Right atrium auricular region (tissue), 2 donors: Measurements from ENCODE around the gene PAM16. TPM values are rescaled to one million over a fixed set of nuclear protein-coding genes. Genes with fewer than 3 reads are reported as not detected.
A peak's percentile ranks its signal among the peaks of the same experiment; 100 is the strongest.

Experiments
- DNase-seq: peaks from one replicate; pipeline ENCODE4 v3.0.0-alpha.2; 2019; ENCODE audit warnings: low spot score
- H3K27ac ChIP-seq, 2 donors: fragments of 200-600 bp; sonication (generic); 1 replicate in 1 of 2; 2 replicates in 1 of 2; pipeline ENCODE4 v1.5.1; 2016 to 2019
- H3K27me3 ChIP-seq, 2 donors: fragments of 200-600 bp; sonication (generic); one replicate each; pipeline versions ENCODE4 v1.5.1 to v1.6.0; 2017 to 2019
- H3K36me3 ChIP-seq: fragments of 200-600 bp; sonication (generic); one replicate; pipeline ENCODE4 v1.5.1; 2016
- H3K4me1 ChIP-seq, 2 donors: fragments of 200-600 bp; sonication (generic); one replicate each; pipeline versions ENCODE4 v1.5.1 to v1.6.0; 2017 to 2019
- H3K4me3 ChIP-seq, 2 donors: fragments of 200-600 bp; sonication (generic); 1 replicate in 1 of 2; 2 replicates in 1 of 2; pipeline ENCODE4 v1.5.1; 2017 to 2019; ENCODE audit warnings: mild to moderate bottlenecking in 1 of 2, moderate library complexity in 1 of 2
- H3K9me3 ChIP-seq, 2 donors: fragments of 200-600 bp; sonication (generic); one replicate each; pipeline ENCODE4 v1.5.1; 2019
- CTCF ChIP-seq, 2 donors: fragments of 200-600 bp; sonication (generic); IDR thresholded peaks; one replicate each; pipeline ENCODE4 v1.5.1; 2019; ENCODE audit warnings: antibody characterized with exemption in 2 of 2
- total RNA-seq, 2 donors: library from RNA; depleted of rRNA; stranded (reverse); fragments of >200 nt; gene quantifications; one replicate each; pipeline ENCODE4 v1.1.0, GENCODE V29; 2016

PAM16 gene
- total RNA-seq, 2 donors from 2014 or later, result 54.6 to 85.7 TPM

- peak overlapping the region; percentile 89 to 93 for H3K27ac ChIP-seq
- H3K4me1 ChIP-seq, result peaks cover 0 to 80% of the 10 kb centered on the region in 2 donors
- no peak for DNase-seq
- H3K36me3 ChIP-seq, result peaks cover 15% of the 10 kb centered on the region
- H3K4me3 ChIP-seq, result no peak overlapping the region
- TF ChIP-seq CTCF (IDR thresholded peaks at IDR 0.05), result no peak
- no peaks in the 10 kb centered on the region for H3K9me3 ChIP-seq
- H3K27me3 ChIP-seq, result no peaks in the 10 kb centered on the region
Measured at GRCh38 chr16:4376893-4377572, 25.9 kb upstream of the PAM16 start.

- H3K27ac ChIP-seq, result peak overlapping the region; percentile 89 to 93
- H3K4me1 ChIP-seq, result peaks cover 0 to 83% of the 10 kb centered on the region in 2 donors
- DNase-seq, result peak; percentile 92
- H3K27me3 ChIP-seq, result no peaks in the 10 kb centered on the region
- peaks cover 7% of the 10 kb centered on the region for H3K36me3 ChIP-seq
- H3K4me3 ChIP-seq, result peak overlapping the region in 1 of 2 donors; percentile 16
- no peak for TF ChIP-seq CTCF (IDR thresholded peaks at IDR 0.05)
- H3K9me3 ChIP-seq, result no peaks in the 10 kb centered on the region
Measured at GRCh38 chr16:4376126-4376892, 25.2 kb upstream of the PAM16 start.

- peaks cover 0 to 88% of the 10 kb centered on the region in 2 donors for H3K4me1 ChIP-seq
Measured at GRCh38 chr16:4375717-4376116, 24.6 kb upstream of the PAM16 start.

GRCh38 chr16:4373909-4374742, 23.0 kb upstream of the PAM16 start:
- Histone ChIP-seq H3K27me3 (no peaks in the 10 kb centered on the region), H3K36me3 (no peaks in the 10 kb centered on the region), H3K27ac (peak overlapping the region; percentile 89 to 93), H3K9me3 (no peaks in the 10 kb centered on the region), H3K4me1 (peaks cover 0 to 96% of the 10 kb centered on the region in 2 donors), H3K4me3 (peak overlapping the region; percentile 59 to 69)
- DNase-seq, result peak; percentile 89
- no peak for TF ChIP-seq CTCF (IDR thresholded peaks at IDR 0.05)

More at GRCh38 chr16:4375717-4376116, 24.6 kb upstream of the PAM16 start:
- Histone ChIP-seq H3K9me3 (no peaks in the 10 kb centered on the region), H3K27me3 (no peaks in the 10 kb centered on the region), H3K4me3 (peak overlapping the region in 1 of 2 donors; percentile 16), H3K36me3 (peaks cover 1% of the 10 kb centered on the region), H3K27ac (peak overlapping the region; percentile 89 to 93)
- DNase-seq, result no peak
- no peak for TF ChIP-seq CTCF (IDR thresholded peaks at IDR 0.05)

GRCh38 chr16:4373356-4373908, 22.3 kb upstream of the PAM16 start:
- Histone ChIP-seq H3K36me3 (no peaks in the 10 kb centered on the region), H3K27ac (peak overlapping the region; percentile 89 to 93), H3K4me1 (peaks cover 0 to 93% of the 10 kb centered on the region in 2 donors), H3K4me3 (peak overlapping the region; percentile 59 to 69), H3K9me3 (no peaks in the 10 kb centered on the region), H3K27me3 (no peaks in the 10 kb centered on the region)
- DNase-seq, result no peak
- TF ChIP-seq CTCF (IDR thresholded peaks at IDR 0.05), result no peak
